GM18873 (cell line): Measurements from ENCODE around the gene BRAF.
"Not testable (repeated sequence)": the region's sequence is repeated elsewhere in the genome, so short reads cannot be mapped to it uniquely, and the experiment has no call there.

ENCODE experiments used
- ATAC-seq: cut with Tn5 transposase; IDR thresholded peaks from one replicate; pipeline ENCODE4 v1.9.1; 2021; ENCODE audit warnings: mild to moderate bottlenecking, moderate library complexity, moderate number of reproducible peaks; ENCODE audit not compliant: unreplicated experiment, low FRiP score

Gene BRAF

GRCh38 chr7:140778975-140779374 is 145.8 kb downstream of the BRAF start:
- no peak for ATAC-seq

- ATAC-seq: no peak
Observed at GRCh38 chr7:140778568-140778967, 146.2 kb downstream of the BRAF start.

GRCh38 chr7:140774371-140774770 is 150.4 kb downstream of the BRAF start:
- ATAC-seq: no peak

GRCh38 chr7:140773104-140773503 is 151.6 kb downstream of the BRAF start:
- ATAC-seq: no peak

GRCh38 chr7:140771826-140772225 is 152.9 kb downstream of the BRAF start:
- ATAC-seq: no peak

GRCh38 chr7:140769852-140770251 is 154.9 kb downstream of the BRAF start:
- no peak for ATAC-seq

- ATAC-seq: no peak
Observed at GRCh38 chr7:140767418-140767817, 157.3 kb downstream of the BRAF start.

GRCh38 chr7:140765441-140765840 is 159.3 kb downstream of the BRAF start:
- not testable (repeated sequence) for ATAC-seq

GRCh38 chr7:140763166-140763565 is 161.6 kb downstream of the BRAF start:
- not testable (repeated sequence) for ATAC-seq

- not testable (repeated sequence) for ATAC-seq
Observed at GRCh38 chr7:140761375-140761774, 163.4 kb downstream of the BRAF start.

- no peak for ATAC-seq
Observed at GRCh38 chr7:140754506-140754905, 170.2 kb downstream of the BRAF start.

- no peak for ATAC-seq
Observed at GRCh38 chr7:140752533-140752932, 172.2 kb downstream of the BRAF start.

GRCh38 chr7:140746751-140747150 is 178.0 kb downstream of the BRAF start:
- ATAC-seq: no peak

GRCh38 chr7:140745266-140746058 is 179.3 kb downstream of the BRAF start:
- ATAC-seq: no peak

GRCh38 chr7:140744005-140744404 is 180.7 kb downstream of the BRAF start:
- no peak for ATAC-seq

GRCh38 chr7:140743255-140743654 is 181.5 kb downstream of the BRAF start:
- not testable (repeated sequence) for ATAC-seq

- ATAC-seq: no peak
Observed at GRCh38 chr7:140738280-140738679, 186.4 kb downstream of the BRAF start.

- no peak for ATAC-seq
Observed at GRCh38 chr7:140734729-140735128, 190.0 kb downstream of the BRAF start.

GRCh38 chr7:140734096-140734495 is 190.6 kb downstream of the BRAF start:
- no peak for ATAC-seq

GRCh38 chr7:140732416-140732815 is 192.3 kb downstream of the BRAF start:
- no peak for ATAC-seq

- no peak for ATAC-seq
Observed at GRCh38 chr7:140726281-140726680, 198.4 kb downstream of the BRAF start.

- no peak for ATAC-seq
Observed at GRCh38 chr7:140724706-140725105, 200.0 kb downstream of the BRAF start.
